HG02943 (cell line): ENCODE results near the gene YWHAH.

ENCODE experiments used
- ATAC-seq: cut with Tn5 transposase; IDR thresholded peaks from one replicate; pipeline ENCODE4 v1.9.1; 2021; ENCODE audit warnings: mild to moderate bottlenecking, low read depth, moderate library complexity; ENCODE audit not compliant: unreplicated experiment

YWHAH gene

GRCh38 chr22:31945971-31946680 lies 1.8 kb downstream of the YWHAH start:
- ATAC-seq = no peak

DNA sequence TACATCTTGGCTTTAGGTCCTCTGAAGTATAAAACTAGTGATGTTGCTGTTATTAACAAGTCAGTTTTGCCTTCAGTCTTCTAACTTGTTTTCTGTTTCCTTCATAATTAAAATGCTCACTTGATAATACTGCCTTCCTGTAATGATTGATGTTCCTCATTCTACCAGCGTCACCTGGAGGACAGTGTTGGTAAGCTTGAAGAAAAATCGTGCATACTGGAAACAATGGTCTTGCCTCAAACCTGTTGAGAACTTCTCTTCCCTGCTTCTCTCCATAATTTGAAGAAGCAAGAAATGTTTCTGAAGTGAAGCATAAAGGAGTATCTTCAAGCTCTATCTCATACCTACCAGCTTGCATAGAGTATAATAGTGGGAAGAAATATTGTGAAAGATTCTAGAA lies 3.0 kb downstream of the YWHAH start:
- ATAC-seq = no peak

DNA sequence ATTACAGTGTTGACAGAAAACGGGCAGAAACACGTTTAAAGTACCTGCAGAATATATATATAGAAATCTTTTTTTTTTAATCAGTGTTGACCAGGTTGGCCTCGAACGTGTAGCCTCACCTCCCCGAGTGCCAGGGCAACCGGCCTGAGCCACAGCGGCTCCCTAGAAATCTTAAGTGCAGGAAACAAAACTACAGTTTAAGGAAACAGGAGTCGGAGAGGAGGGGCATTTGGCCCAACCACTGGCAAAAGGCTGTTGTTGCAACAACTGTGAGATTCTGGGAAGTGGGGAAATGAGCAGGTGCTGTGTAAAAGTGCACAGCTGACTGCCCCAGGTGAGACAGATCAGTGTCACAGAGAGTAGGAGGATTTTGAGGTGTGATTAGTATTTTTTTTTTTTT lies 3.7 kb downstream of the YWHAH start:
- no peak for ATAC-seq

DNA sequence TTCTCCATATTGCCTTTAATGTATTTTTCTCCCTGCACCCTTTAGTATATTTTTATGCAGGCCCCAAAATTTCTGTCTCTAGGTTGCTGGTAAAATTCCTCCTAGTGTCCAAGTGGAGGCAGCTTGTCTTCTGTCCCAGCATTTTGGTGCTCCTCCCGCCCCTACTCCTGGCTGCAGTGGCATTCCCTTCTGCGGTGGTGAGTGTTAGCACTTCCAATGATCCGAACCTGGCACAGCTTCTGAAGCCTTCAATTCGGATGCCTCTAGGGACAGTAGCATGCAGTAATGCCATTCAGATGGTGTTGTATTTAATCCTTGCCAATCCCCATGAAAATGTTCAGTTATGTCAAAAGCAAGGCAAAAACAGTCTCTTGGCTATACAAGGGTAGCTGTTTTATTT lies 5.9 kb downstream of the YWHAH start:
- ATAC-seq = no peak

DNA sequence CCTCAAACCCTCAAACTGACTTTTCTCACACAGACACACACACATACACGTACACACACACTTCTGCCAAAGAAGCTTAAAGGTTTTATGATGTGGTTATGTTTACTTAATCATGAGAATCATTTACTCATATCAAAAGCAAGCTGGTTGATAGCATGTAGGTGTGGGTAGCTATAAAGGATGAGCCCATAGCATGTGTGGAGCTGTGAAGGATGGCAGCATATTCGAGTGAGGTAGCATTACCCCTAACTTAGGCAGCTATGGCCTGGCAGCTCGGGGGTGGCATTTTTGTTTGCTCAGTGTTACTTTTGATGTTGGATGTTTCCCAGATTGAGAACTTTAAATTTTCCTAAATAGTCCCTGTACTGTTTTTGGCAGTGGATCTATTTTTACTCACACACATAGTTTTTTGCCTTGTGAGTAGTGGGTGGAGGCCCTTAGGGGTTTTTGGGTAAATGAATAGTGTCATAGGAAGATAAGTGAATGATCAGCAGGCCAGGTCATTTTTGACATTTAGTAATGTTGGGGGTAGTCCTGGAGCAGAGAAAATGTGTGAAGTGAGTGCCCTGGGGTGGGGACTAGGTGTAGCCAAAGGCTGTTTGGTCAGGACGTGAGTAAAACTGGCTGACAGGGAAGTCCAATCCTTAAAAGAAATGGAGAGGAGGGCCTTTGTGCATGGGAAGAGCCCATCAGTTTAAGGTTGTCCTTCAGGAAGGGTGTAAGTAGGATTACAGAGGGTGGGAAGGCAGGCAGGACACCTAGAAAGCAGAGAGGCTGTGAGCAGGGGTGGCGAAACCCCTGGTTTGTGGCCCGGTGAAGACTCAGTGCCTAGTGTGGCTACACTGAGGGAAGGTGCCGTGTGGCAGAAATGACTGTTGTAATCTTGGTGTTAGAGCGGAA lies 7.1 kb downstream of the YWHAH start:
- ATAC-seq = no peak

DNA sequence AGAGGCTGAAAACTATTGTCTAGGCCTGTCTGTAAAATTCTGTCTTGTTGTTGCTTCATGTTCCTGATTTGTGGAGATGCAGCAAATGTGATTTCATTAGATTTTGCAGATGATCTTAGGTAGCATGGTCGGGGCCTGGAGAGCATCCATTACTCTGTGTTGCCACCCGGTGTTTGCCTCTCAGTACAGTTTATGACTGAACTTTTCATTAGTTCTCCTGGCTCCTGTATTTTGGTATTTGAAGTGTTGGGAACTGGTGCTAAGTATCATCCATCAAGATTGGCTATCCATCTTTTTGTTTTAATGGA lies 7.7 kb downstream of the YWHAH start:
- no peak for ATAC-seq

GRCh38 chr22:31952472-31952871 lies 8.1 kb downstream of the YWHAH start:
- ATAC-seq = no peak

- no peak for ATAC-seq
These were observed 8.9 kb downstream of the YWHAH start for GRCh38 chr22:31953261-31953660.

- no peak for ATAC-seq
These were observed 10.5 kb downstream of the YWHAH start for GRCh38 chr22:31954535-31955523.

- ATAC-seq = no peak
These were observed 12.0 kb downstream of the YWHAH start for GRCh38 chr22:31956360-31956759.

- no peak for ATAC-seq
These were observed 13.7 kb downstream of the YWHAH start for GRCh38 chr22:31957970-31958594.

DNA sequence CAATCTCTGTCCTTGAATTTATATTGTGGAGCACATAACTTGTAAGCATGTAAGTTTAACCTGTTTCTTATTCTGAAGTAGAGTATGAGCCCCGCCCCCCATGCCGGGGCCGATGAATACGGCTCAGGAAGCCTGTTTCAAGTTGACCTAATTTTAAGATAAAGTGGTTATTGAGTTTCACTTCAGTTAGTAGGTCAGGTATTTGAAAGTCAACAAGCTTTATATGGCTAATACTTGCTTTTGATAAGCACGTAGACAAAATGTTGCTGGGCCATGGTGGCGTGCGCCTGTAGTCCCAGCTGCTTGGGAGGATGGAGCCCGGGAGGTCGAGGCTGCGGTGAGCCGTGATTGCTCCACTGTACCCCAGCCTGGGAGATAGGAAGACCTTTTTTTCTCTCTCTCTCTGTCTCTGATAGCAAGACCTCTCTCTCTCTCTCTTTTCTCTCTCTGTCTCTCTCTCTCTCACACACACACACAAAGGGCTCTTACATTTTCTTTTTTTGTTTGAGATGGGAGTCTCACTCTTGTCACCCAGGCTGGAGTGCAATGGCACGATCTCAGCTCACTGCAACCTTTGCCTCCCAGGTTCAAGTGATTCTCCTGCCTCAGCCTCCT lies 14.4 kb downstream of the YWHAH start:
- ATAC-seq = no peak

GRCh38 chr22:31960767-31961166 lies 16.4 kb downstream of the YWHAH start:
- ATAC-seq = no peak

DNA sequence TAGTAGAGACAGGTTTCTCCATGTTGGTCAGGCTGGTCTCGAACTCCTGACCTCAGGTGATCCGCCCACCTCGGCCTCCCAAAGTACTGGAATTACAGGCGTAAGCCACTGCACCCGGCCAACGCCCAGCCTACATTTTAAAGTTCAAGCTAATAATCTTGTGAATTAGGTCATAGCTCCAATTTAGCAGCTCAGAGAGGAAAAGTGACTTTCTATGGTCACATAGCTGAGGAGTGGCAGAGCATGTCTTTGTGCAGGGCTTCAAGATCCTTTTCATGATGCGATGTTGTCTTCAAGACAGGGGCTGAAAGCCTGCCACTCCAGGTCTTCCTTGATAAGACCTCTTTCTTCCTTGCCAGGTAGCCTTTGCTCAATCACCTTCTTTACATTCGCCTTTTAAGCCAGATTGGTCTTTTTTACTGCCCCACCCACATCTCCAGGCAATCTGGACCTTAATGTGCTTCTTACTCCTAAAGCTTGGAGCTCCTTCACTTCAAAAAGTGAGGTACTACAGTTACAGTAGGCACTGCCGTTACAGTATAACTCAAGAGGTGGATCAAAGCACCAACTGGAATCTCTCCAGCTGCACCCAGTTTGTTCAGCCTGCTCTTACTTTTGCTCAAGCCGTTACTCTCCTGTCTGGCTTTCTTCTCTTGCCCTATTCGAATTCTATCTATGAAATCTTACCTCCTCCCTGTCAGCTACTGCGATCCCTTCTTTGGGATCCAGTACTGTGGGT lies 18.2 kb downstream of the YWHAH start:
- no peak for ATAC-seq

- ATAC-seq = no peak
These were observed 23.7 kb downstream of the YWHAH start for GRCh38 chr22:31968022-31968421.

DNA sequence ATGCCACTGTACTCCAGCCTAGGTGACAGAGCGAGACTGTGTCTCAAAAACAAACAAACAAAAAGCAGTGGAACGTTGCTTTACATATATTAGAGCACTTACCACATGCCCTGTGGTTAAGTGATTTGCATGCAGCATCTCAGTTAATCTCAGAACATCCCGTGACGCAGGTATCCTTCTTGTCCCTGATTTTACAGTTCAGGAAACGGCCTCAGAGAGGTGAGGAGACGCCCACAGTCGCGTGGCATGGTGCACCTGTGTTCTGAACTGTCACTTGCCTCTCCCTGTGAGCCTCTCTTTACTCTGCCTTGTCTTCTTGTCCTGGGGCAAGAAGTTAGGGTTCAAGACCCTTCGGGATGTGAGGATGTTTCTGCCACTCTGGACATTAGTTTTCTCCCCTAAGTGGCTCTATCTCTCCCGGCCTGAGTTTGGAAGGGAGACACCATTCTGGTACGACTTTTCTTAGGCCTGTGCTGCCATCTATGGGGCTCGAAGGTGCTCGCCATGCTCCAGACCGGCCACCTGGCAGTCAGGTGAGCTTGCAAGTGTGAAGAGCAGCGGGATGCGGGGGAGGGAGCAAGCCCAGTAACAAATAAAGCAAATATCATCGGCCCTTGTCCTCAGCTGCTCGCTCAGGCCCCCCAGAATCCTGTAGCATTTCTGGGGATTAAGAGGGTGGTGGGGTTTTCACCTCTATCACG lies 25.6 kb downstream of the YWHAH start:
- ATAC-seq = no peak

DNA sequence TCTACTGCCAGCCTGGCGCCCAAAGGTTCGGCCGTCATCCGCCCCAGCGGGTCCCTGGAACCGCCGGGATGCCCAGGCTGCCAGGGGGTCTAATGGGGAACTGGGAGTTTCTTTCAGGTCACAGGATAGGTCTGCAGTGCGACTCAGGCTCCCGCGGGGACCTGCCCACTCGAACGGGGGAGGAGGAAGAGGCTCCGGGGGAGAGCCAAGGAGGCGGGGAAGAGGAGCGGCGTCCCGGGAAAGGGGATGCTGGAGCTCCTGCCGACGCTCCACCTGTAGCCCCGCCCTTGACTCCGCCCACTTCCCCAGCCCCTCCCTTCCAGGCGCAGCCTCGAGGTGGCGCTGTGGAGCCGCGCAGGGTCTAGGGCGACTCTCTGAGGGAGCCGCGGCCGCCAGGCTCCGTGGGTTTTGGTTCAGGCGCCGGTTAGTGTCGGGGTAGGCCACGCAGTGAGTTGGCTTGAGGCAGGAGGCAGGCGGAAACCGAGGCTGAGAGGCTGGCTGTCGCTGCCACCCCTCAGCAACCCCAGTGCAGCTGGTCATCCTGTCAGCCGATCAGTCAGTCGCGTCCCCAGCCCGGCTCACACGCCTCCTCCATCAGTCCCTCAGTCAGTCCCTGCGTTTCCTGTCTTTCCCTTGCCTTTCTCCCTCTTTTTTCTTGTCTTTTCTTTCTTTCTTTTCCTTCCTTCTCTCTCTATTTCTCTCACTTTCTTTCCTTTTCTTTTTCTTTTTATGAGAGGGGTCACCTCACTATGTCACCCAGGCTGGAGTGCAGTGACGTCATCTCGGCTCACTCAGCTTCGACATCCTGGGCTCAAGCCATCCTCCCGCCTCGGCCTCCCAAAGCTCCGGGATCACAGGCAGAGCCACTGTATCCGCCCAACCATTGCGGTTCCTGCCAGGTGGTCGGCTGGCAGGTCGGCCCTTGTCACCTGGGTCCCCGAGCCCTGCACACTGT lies 26.4 kb downstream of the YWHAH start:
- no peak for ATAC-seq

DNA sequence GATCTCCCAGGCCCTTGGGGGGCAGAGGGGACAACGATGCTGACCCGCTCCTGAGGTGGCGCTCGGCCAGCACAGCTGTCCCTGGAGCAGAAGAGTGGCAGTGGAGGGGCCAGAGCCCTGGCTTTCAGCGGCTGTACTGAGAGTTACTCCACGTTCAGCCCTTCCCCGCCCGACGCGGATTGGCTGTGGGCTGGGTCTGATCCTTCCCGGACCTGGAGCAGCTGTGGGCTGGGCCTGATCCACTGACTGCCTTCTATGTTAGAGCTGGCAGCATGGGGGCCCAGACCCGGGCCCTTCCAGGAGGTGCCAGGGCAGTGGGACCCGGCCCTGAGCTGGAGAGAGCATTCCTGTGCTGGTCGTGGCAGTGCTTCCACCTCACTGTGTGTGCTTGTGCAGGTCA lies 27.8 kb downstream of the YWHAH start:
- no peak for ATAC-seq
